HEK293 (cell line): Measurements from ENCODE around the gene WNT8B.

Experiments
- ELK4 ChIP-seq: IDR thresholded peaks from 2 replicates; pipeline ENCODE4 v1.6.1; 2011; ENCODE audit warnings: mild to moderate bottlenecking, low read depth, low read length, borderline replicate concordance
- FEZF1 ChIP-seq: fragments of 450-650 bp; formaldehyde crosslinking; IDR thresholded peaks from 2 replicates; pipeline ENCODE4 v1.5.1; 2016; ENCODE audit warnings: missing biosample characterization, missing genetic modification characterization
- KLF16 ChIP-seq: fragments of 450-650 bp; formaldehyde crosslinking; IDR thresholded peaks from 2 replicates; pipeline ENCODE4 v1.5.1; 2017; ENCODE audit warnings: missing biosample characterization, missing genetic modification characterization
- RBAK ChIP-seq: fragments of 450-650 bp; formaldehyde crosslinking; IDR thresholded peaks from 2 replicates; pipeline ENCODE4 v1.5.1; 2016; ENCODE audit warnings: missing biosample characterization, missing genetic modification characterization
- WT1 ChIP-seq: fragments of 450-650 bp; formaldehyde crosslinking; IDR thresholded peaks from 2 replicates; pipeline ENCODE4 v1.5.1; 2016; ENCODE audit warnings: missing biosample characterization, missing genetic modification characterization
- YY1 ChIP-seq: fragments of 450-650 bp; formaldehyde crosslinking; IDR thresholded peaks from 2 replicates; pipeline ENCODE4 v1.5.1; 2018; ENCODE audit warnings: missing biosample characterization, missing genetic modification characterization
- ZBTB17 ChIP-seq: fragments of 450-650 bp; formaldehyde crosslinking; IDR thresholded peaks from 2 replicates; pipeline ENCODE4 v1.5.1; 2016; ENCODE audit warnings: missing biosample characterization, missing genetic modification characterization
- ZBTB21 ChIP-seq: fragments of 450-650 bp; formaldehyde crosslinking; IDR thresholded peaks from 2 replicates; pipeline ENCODE4 v1.5.1; 2017; ENCODE audit warnings: missing biosample characterization, missing genetic modification characterization
- ZNF148 ChIP-seq: fragments of 450-650 bp; formaldehyde crosslinking; IDR thresholded peaks from 2 replicates; pipeline ENCODE4 v1.5.0; 2017; ENCODE audit warnings: missing biosample characterization, missing genetic modification characterization, borderline replicate concordance
- ZNF174 ChIP-seq: fragments of 450-650 bp; formaldehyde crosslinking; IDR thresholded peaks from 2 replicates; pipeline ENCODE4 v1.5.0; 2017; ENCODE audit warnings: missing biosample characterization, mild to moderate bottlenecking, missing genetic modification characterization
- ZNF19 ChIP-seq: fragments of 450-650 bp; formaldehyde crosslinking; IDR thresholded peaks from 2 replicates; pipeline ENCODE4; 2016; ENCODE audit warnings: missing biosample characterization, missing genetic modification characterization, low read depth
- ZNF248 ChIP-seq: fragments of 450-650 bp; formaldehyde crosslinking; IDR thresholded peaks from 2 replicates; pipeline ENCODE4 v1.5.1; 2017; ENCODE audit warnings: missing biosample characterization, missing genetic modification characterization
- ZNF354C ChIP-seq: fragments of 450-650 bp; formaldehyde crosslinking; IDR thresholded peaks from 2 replicates; pipeline ENCODE4 v1.5.1; 2016; ENCODE audit warnings: missing biosample characterization, missing genetic modification characterization, low read depth, borderline replicate concordance
- ZNF366 ChIP-seq: fragments of 450-650 bp; formaldehyde crosslinking; conservative IDR thresholded peaks from 2 replicates; pipeline ENCODE4 v1.5.1; 2016; ENCODE audit warnings: missing biosample characterization, missing genetic modification characterization
- ZNF416 ChIP-seq: fragments of 450-650 bp; formaldehyde crosslinking; IDR thresholded peaks from 2 replicates; pipeline ENCODE4 v1.5.1; 2016; ENCODE audit warnings: missing biosample characterization, missing genetic modification characterization
- ZNF423 ChIP-seq: fragments of 450-650 bp; formaldehyde crosslinking; IDR thresholded peaks from 2 replicates; pipeline ENCODE4 v1.5.1; 2016; ENCODE audit warnings: missing biosample characterization, missing genetic modification characterization
- ZNF426 ChIP-seq: fragments of 450-650 bp; formaldehyde crosslinking; IDR thresholded peaks from 2 replicates; pipeline ENCODE4 v1.5.1; 2017; ENCODE audit warnings: missing biosample characterization, missing genetic modification characterization, mild to moderate bottlenecking, inconsistent platforms, moderate library complexity
- ZNF449 ChIP-seq: fragments of 450-650 bp; formaldehyde crosslinking; IDR thresholded peaks from 2 replicates; pipeline ENCODE4 v1.5.1; 2017; ENCODE audit warnings: missing biosample characterization, mild to moderate bottlenecking, missing genetic modification characterization, moderate library complexity
- ZNF48 ChIP-seq: fragments of 450-650 bp; formaldehyde crosslinking; IDR thresholded peaks from 2 replicates; pipeline ENCODE4 v1.5.1; 2016; ENCODE audit warnings: missing biosample characterization, missing genetic modification characterization
- ZNF510 ChIP-seq: fragments of 450-650 bp; formaldehyde crosslinking; IDR thresholded peaks from 2 replicates; pipeline ENCODE4 v1.5.1; 2018; ENCODE audit warnings: mild to moderate bottlenecking, missing genetic modification characterization, missing biosample characterization; ENCODE audit not compliant: insufficient replicate concordance
- ZNF521 ChIP-seq: fragments of 450-650 bp; formaldehyde crosslinking; IDR thresholded peaks from 2 replicates; pipeline ENCODE4 v1.5.1; 2017; ENCODE audit warnings: missing biosample characterization, mild to moderate bottlenecking, missing genetic modification characterization
- ZNF548 ChIP-seq: fragments of 450-650 bp; formaldehyde crosslinking; IDR thresholded peaks from 2 replicates; pipeline ENCODE4 v1.5.1; 2016; ENCODE audit warnings: missing biosample characterization, missing genetic modification characterization
- ZSCAN18 ChIP-seq: fragments of 450-650 bp; formaldehyde crosslinking; IDR thresholded peaks from 2 replicates; pipeline ENCODE4 v1.5.1; 2016; ENCODE audit warnings: missing biosample characterization, missing genetic modification characterization
- TF ChIP-seq, protein P1 (sequence below): fragments of 450-650 bp; formaldehyde crosslinking; IDR thresholded peaks from 2 replicates; pipeline ENCODE4 v1.5.1; 2017; ENCODE audit warnings: missing biosample characterization, missing genetic modification characterization
- TF ChIP-seq, protein P2 (sequence below): fragments of 450-650 bp; formaldehyde crosslinking; IDR thresholded peaks from 2 replicates; pipeline ENCODE4 v1.5.1; 2016; ENCODE audit warnings: missing biosample characterization, missing genetic modification characterization
- TF ChIP-seq, protein P3 (sequence below): fragments of 450-650 bp; formaldehyde crosslinking; IDR thresholded peaks from 2 replicates; pipeline ENCODE4 v1.5.1; 2016; ENCODE audit warnings: missing biosample characterization, missing genetic modification characterization

The WNT8B gene

DNA sequence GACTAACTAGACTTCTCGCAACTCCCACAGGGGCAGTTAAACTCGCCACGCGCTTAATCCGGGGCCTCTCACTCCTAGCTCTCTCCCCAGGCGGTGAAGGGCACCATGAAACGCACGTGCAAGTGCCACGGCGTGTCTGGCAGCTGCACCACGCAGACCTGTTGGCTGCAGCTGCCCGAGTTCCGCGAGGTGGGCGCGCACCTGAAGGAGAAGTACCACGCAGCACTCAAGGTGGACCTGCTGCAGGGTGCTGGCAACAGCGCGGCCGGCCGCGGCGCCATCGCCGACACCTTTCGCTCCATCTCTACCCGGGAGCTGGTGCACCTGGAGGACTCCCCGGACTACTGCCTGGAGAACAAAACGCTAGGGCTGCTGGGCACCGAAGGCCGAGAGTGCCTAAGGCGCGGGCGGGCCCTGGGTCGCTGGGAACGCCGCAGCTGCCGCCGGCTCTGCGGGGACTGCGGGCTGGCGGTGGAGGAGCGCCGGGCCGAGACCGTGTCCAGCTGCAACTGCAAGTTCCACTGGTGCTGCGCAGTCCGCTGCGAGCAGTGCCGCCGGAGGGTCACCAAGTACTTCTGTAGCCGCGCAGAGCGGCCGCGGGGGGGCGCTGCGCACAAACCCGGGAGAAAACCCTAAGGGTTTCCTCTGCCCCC is 19.5 kb downstream of the WNT8B start (continued):
- TF ChIP-seq, protein P1, sequence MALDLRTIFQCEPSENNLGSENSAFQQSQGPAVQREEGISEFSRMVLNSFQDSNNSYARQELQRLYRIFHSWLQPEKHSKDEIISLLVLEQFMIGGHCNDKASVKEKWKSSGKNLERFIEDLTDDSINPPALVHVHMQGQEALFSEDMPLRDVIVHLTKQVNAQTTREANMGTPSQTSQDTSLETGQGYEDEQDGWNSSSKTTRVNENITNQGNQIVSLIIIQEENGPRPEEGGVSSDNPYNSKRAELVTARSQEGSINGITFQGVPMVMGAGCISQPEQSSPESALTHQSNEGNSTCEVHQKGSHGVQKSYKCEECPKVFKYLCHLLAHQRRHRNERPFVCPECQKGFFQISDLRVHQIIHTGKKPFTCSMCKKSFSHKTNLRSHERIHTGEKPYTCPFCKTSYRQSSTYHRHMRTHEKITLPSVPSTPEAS (tag by site-specific recombination) = no peak
- TF ChIP-seq ZNF423 (tag by site-specific recombination) (peak; percentile 55; the same call in 1 of the 2 replicates), ZBTB21 (no peak), ZSCAN18 (no peak), WT1 (0 out of 2 replicates have a peak, but pooled peaks have one; percentile 12), ZNF426 (tag by site-specific recombination) (no peak), ZNF449 (tag by site-specific recombination) (no peak), RBAK (tag by site-specific recombination) (no peak), ZNF521 (tag by site-specific recombination) (no peak), ELK4 (no peak), ZNF416 (tag by site-specific recombination) (no peak), ZNF510 (no peak), YY1 (tag by site-specific recombination) (no peak), ZNF148 (tag by site-specific recombination) (no peak), FEZF1 (tag by site-specific recombination) (no peak), ZNF366 (tag by site-specific recombination) (no peak), ZNF354C (no peak), ZNF48 (tag by site-specific recombination) (no peak), ZNF19 (no peak), ZBTB17 (no peak), ZNF248 (tag by site-specific recombination) (no peak), KLF16 (tag by site-specific recombination) (no peak; the same call in 1 of the 2 replicates), ZNF174 (no peak), ZNF548 (tag by site-specific recombination) (no peak)
- TF ChIP-seq, protein P2, sequence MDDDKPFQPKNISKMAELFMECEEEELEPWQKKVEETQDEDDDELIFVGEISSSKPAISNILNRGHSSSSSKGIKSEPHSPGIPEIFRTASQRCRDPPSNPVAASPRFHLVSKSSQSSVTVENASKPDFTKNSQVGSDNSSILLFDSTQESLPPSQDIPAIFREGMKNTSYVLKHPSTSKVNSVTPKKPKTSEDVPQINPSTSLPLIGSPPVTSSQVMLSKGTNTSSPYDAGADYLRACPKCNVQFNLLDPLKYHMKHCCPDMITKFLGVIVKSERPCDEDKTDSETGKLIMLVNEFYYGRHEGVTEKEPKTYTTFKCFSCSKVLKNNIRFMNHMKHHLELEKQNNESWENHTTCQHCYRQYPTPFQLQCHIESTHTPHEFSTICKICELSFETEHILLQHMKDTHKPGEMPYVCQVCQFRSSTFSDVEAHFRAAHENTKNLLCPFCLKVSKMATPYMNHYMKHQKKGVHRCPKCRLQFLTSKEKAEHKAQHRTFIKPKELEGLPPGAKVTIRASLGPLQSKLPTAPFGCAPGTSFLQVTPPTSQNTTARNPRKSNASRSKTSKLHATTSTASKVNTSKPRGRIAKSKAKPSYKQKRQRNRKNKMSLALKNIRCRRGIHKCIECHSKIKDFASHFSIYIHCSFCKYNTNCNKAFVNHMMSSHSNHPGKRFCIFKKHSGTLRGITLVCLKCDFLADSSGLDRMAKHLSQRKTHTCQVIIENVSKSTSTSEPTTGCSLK (tag by site-specific recombination) = no peak
- TF ChIP-seq, protein P3, sequence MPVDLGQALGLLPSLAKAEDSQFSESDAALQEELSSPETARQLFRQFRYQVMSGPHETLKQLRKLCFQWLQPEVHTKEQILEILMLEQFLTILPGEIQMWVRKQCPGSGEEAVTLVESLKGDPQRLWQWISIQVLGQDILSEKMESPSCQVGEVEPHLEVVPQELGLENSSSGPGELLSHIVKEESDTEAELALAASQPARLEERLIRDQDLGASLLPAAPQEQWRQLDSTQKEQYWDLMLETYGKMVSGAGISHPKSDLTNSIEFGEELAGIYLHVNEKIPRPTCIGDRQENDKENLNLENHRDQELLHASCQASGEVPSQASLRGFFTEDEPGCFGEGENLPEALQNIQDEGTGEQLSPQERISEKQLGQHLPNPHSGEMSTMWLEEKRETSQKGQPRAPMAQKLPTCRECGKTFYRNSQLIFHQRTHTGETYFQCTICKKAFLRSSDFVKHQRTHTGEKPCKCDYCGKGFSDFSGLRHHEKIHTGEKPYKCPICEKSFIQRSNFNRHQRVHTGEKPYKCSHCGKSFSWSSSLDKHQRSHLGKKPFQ (tag by site-specific recombination) = no peak
